ENCODE measurements around the gene VCL.

DNA sequence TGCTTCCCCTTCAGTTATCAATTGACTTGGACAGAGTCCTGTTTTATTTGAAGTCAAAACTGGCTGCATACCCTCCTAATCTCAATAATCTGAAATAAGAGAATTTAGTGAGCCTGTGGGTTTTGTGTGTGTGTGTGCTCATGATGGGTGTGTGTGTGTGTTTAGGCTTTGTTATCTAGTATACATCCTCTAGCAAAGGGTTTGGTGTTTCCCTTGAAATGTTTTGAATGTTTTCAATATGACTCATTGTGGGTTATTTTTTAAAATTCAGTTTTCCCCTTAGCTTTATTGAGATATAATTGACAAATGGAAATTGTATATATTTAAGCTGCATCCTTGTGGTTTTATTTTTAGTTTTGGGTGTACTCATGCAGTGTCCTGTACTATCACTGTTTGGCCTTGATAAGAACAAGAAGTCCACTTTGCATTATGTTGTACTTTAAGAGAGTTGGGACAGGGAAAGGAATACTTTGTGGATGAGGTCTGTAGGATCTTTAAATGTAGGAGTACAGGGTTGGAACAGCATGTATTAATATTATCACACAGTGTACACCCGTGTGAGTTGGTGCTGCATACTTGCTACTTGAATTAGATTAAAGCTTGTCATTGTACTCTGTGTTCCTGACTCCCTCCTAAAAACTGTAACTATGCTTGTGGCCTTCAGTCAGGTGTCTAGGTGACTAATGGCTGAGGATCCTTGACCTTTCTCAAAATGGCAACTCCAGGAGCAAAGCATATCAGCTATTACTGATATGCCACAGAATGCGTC lies 58.3 kb downstream of the VCL start:
- no peak for TF ChIP-seq EZH2 (IDR thresholded peaks at IDR 0.05; ENCODE audit: borderline replicate concordance, low read length)
- TF ChIP-seq, protein P1, sequence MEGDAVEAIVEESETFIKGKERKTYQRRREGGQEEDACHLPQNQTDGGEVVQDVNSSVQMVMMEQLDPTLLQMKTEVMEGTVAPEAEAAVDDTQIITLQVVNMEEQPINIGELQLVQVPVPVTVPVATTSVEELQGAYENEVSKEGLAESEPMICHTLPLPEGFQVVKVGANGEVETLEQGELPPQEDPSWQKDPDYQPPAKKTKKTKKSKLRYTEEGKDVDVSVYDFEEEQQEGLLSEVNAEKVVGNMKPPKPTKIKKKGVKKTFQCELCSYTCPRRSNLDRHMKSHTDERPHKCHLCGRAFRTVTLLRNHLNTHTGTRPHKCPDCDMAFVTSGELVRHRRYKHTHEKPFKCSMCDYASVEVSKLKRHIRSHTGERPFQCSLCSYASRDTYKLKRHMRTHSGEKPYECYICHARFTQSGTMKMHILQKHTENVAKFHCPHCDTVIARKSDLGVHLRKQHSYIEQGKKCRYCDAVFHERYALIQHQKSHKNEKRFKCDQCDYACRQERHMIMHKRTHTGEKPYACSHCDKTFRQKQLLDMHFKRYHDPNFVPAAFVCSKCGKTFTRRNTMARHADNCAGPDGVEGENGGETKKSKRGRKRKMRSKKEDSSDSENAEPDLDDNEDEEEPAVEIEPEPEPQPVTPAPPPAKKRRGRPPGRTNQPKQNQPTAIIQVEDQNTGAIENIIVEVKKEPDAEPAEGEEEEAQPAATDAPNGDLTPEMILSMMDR (conservative IDR thresholded peaks at IDR 0.05 in 1 of 2, IDR thresholded peaks at IDR 0.05 in 1 of 2; ENCODE audit: extremely low read depth in 1 of 2, insufficient read depth in 1 of 2, low read depth in 1 of 2, low read length in 2 of 2): no peak
